Kidney (tissue), 14 donors: ENCODE results near the gene NEK9. TPM values are rescaled to one million over a fixed set of nuclear protein-coding genes. Genes with fewer than 3 reads are reported as not detected.

Source experiments
- DNase-seq, 5 donors: peaks; one replicate each; pipeline ENCODE4 v3.0.0-alpha.2; 2013 to 2020
- FAIRE-seq: peaks from 2 replicates; lab custom pipeline; 2012; peaks lifted over from hg19 to GRCh38; lab: Jason Lieb, UNC
- H3K27ac ChIP-seq, 2 donors: one replicate each; pipeline ENCODE4 v1.7.0; 2013; ENCODE audit warnings: low read depth in 2 of 2, low read length in 2 of 2, inconsistent platforms in 1 of 2
- H3K27me3 ChIP-seq: one replicate; pipeline ENCODE4 v1.7.1; 2013; ENCODE audit warnings: low read length, inconsistent platforms; ENCODE audit not compliant: control insufficient read depth, insufficient read depth
- H3K36me3 ChIP-seq, 3 donors: one replicate each; pipeline versions ENCODE4 v1.7.0 to v1.7.1; 2013; ENCODE audit warnings: low read length in 3 of 3, control low read depth in 1 of 3, inconsistent platforms in 1 of 3; ENCODE audit not compliant: insufficient read depth in 3 of 3, control insufficient read depth in 2 of 3
- H3K4me1 ChIP-seq, 3 donors: one replicate each; pipeline versions ENCODE4 v1.7.0 to v1.7.1; 2013; ENCODE audit warnings: low read length in 3 of 3, inconsistent platforms in 1 of 3, low read depth in 1 of 3; ENCODE audit not compliant: control insufficient read depth in 2 of 3, insufficient read depth in 2 of 3
- H3K4me3 ChIP-seq, 3 donors: one replicate each; pipeline versions ENCODE4 v1.7.0 to v1.8.1; 2013; ENCODE audit warnings: low read length in 3 of 3, control low read depth in 1 of 3, inconsistent platforms in 1 of 3
- H3K9ac ChIP-seq, 3 donors: one replicate each; pipeline versions ENCODE4 v1.7.0 to v1.7.1; 2013; ENCODE audit warnings: low read length in 3 of 3, control low read depth in 1 of 3, inconsistent platforms in 1 of 3
- H3K9me3 ChIP-seq, 3 donors: one replicate each; pipeline versions ENCODE4 v1.7.0 to v1.7.1; 2013; ENCODE audit warnings: low read length in 3 of 3, control low read depth in 1 of 3, inconsistent platforms in 1 of 3; ENCODE audit not compliant: control insufficient read depth in 2 of 3, insufficient read depth in 1 of 3
- CTCF ChIP-seq: IDR thresholded peaks from 3 replicates; pipeline ENCODE4 v1.5.1; 2012; ENCODE audit warnings: mild to moderate bottlenecking, moderate library complexity, borderline replicate concordance; ENCODE audit not compliant: insufficient read depth; ENCODE audit errors: extremely low read depth
- intact Hi-C: fragments of 100-400 bp; cut with DNase I; formaldehyde crosslinking; loops from one replicate; pipeline ENCODE4 v1.11.1; 2022
- polyA plus RNA-seq: library from polyadenylated mRNA; stranded (reverse); fragments of 350-450 nt; fragmentation: Illumina TruSeq; extraction: RNeasy Lipid Tissue Mini Kit (QIAGEN cat#74804); gene quantifications from one replicate; pipeline ENCODE4 v1.2.3, GENCODE V29; 2014; ENCODE audit warnings: low read depth, low replicate concordance; ENCODE audit not compliant: insufficient read depth
- total RNA-seq: library from RNA; stranded (reverse); fragmentation: NEBNext Ultra II Directional; extraction: Animal tissue kit (Norgen Biotek cat#: 25700); gene quantifications from one replicate; pipeline ENCODE4 v1.2.1, GENCODE V29; 2021
- donor health status: control.
- donor health status: control.
- donor health status: control.
- donor health status: control.
- donor health status: control.
- donor health status: DM: yes; HTN: yes; CAD: no.
- donor health status: Normal renal cell carcinoma (clear cell type).

The NEK9 gene
- total and polyA plus RNA-seq, 2 donors from 2014 or later: 25.4 to 81.5 TPM

DNA sequence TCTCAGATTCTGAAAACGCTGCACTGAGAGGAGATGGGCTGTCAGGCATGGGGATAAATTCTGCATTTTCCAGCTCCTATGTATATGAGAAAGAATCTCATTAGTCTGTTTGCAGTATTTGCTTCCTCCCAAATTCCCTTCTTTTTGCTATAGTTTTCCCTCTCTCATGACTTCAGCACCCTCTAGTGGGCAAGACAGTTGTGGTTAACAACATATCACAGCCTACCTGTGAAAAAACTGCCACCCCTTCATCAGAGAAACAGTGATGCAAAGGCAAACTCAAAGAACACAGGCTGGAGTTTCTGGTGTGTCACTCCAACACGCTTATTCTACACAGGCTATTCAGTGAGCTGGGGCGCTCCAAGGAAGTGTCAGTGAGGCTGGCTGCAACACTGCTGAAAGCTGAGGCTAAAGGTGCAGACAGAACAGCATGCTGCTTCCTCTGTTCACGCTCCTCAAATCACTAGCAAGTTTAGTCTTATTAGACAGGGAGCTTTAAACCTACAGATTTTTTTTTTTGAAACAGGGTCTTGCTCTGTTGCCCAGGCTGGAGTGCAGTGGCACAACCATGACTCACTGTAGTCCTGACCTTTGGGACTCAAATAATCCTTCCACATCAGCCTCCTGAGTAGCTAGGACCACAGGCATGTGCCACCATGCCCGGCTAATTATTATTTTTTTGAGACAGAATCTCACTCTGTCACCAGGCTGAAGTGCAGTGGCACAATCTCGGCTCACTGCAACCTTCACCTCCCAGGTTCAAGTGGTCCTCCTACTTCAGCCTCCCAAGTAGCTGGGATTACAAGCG lies 38.1 kb downstream of the NEK9 start:
- no peak for FAIRE-seq
- TF ChIP-seq CTCF: peak; percentile 85
- no peak overlapping the region for H3K9ac ChIP-seq
- DNase-seq: peak in 3 of 5 donors; percentile 59 to 88 (median 76)
- no peak overlapping the region for H3K27ac ChIP-seq
- H3K4me3 ChIP-seq: no peak overlapping the region
- no peaks in the 10 kb centered on the region for H3K27me3 ChIP-seq
- peaks cover 25 to 39% (median 31%) of the 10 kb centered on the region in 3 donors for H3K36me3 ChIP-seq
- no peaks in the 10 kb centered on the region for H3K4me1 ChIP-seq
- no peaks in the 10 kb centered on the region for H3K9me3 ChIP-seq
- intact Hi-C loops: loop anchor here (10.0 kb wide), 1 partner anchor 144 kb away; no protein-coding TSS in a partner anchor

DNA sequence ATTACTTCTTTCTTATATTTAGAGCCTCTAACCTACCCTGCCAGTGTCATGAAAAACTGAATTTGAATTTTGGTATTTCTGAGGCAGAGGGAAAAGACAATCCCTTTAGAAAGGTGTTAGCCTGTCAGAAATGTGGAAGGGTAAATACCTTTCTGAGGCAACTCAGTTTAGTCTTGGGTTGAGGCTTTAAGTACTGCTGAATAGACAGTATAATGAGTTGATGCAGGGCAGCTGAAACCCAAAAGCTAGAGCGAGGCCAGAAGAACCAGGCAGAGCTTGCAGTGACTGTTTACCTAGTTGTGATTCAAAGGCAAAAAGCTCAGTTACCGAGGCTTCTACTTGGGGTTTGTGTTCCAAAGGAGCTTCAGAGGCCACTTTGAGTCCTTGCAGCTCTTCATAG lies 38.7 kb downstream of the NEK9 start:
- Histone ChIP-seq H3K9ac (no peak overlapping the region), H3K27me3 (no peaks in the 10 kb centered on the region), H3K36me3 (peaks cover 25 to 40% (median 32%) of the 10 kb centered on the region in 3 donors), H3K4me3 (no peak overlapping the region), H3K4me1 (no peaks in the 10 kb centered on the region), H3K9me3 (no peaks in the 10 kb centered on the region), H3K27ac (no peak overlapping the region)
- intact Hi-C loops: loop anchor here (10.0 kb wide), 1 partner anchor 143 kb away; no protein-coding TSS in a partner anchor
- FAIRE-seq (no peak), DNase-seq (no peak)
- TF ChIP-seq CTCF: no peak

DNA sequence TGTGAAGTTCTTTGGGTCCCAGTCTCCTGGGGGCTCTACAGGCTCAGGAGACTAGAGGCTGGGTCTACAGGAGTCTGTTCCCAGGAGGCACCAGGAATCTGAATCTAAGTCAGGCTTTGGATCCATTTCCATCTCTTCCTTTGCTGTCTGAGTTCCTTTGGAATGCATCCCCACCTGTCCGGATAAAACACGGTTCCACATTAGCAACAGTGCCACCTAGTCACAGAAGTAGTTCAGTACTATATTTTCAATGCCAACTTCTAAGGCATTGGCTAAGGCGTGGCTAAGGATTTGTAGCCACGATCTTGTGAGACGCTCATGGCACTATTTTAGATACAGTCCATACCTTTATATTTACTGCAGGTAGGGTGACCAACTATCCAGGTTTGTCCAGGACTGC lies 42.3 kb downstream of the NEK9 start:
- H3K4me3 ChIP-seq: no peak overlapping the region
- H3K27me3 ChIP-seq: no peaks in the 10 kb centered on the region
- H3K9me3 ChIP-seq: no peaks in the 10 kb centered on the region
- peaks cover 22 to 29% (median 29%) of the 10 kb centered on the region in 3 donors for H3K36me3 ChIP-seq
- DNase-seq: peak in 2 of 5 donors; percentile 16 to 32
- intact Hi-C loops: loop anchor here (10.0 kb wide), 1 partner anchor 140 kb away; no protein-coding TSS in a partner anchor
- FAIRE-seq: no peak
- H3K27ac ChIP-seq: no peak overlapping the region
- no peak overlapping the region for H3K9ac ChIP-seq
- peak; percentile 33 for TF ChIP-seq CTCF
- peaks cover 6 to 10% (median 8%) of the 10 kb centered on the region in 3 donors for H3K4me1 ChIP-seq
